NCI-H1694 treated with DMSO at 0.1 percent for 48 hours (cell line): ENCODE data around the gene GTF2E1.
"Not testable (repeated sequence)": the region's sequence is repeated elsewhere in the genome, so short reads cannot be mapped to it uniquely, and the experiment has no call there.

Experiments
- DNase-seq: peaks from one replicate; lab custom pipeline; 2025; lab: John Stamatoyannopoulos, UW

The GTF2E1 gene

GRCh38 chr3:120753810-120754209 is 11.3 kb downstream of the GTF2E1 start:
- no peak for DNase-seq

GRCh38 chr3:120756061-120756460 is 13.5 kb downstream of the GTF2E1 start:
- no peak for DNase-seq

- DNase-seq = not testable (repeated sequence)
These were observed 16.0 kb downstream of the GTF2E1 start for GRCh38 chr3:120758551-120758950.

GRCh38 chr3:120762615-120763014 is 20.1 kb downstream of the GTF2E1 start:
- no peak for DNase-seq

GRCh38 chr3:120763601-120764000 is 21.1 kb downstream of the GTF2E1 start:
- DNase-seq = no peak

GRCh38 chr3:120764206-120764605 is 21.7 kb downstream of the GTF2E1 start:
- no peak for DNase-seq

- DNase-seq = no peak
These were observed 23.4 kb downstream of the GTF2E1 start for GRCh38 chr3:120765830-120766493.

GRCh38 chr3:120766576-120766975 is 24.0 kb downstream of the GTF2E1 start:
- no peak for DNase-seq

- DNase-seq = no peak
These were observed 24.6 kb downstream of the GTF2E1 start for GRCh38 chr3:120767106-120767505.

GRCh38 chr3:120769436-120769835 is 26.9 kb downstream of the GTF2E1 start:
- no peak for DNase-seq

- DNase-seq = no peak
These were observed 28.3 kb downstream of the GTF2E1 start for GRCh38 chr3:120770891-120771290.

GRCh38 chr3:120772081-120772480 is 29.5 kb downstream of the GTF2E1 start:
- DNase-seq = no peak

GRCh38 chr3:120773932-120774331 is 31.4 kb downstream of the GTF2E1 start:
- no peak for DNase-seq

GRCh38 chr3:120775411-120775810 is 32.9 kb downstream of the GTF2E1 start:
- no peak for DNase-seq

- no peak for DNase-seq
These were observed 36.2 kb downstream of the GTF2E1 start for GRCh38 chr3:120778776-120779175.

GRCh38 chr3:120780977-120781376 is 38.4 kb downstream of the GTF2E1 start:
- DNase-seq = no peak

GRCh38 chr3:120785832-120786231 is 43.3 kb downstream of the GTF2E1 start:
- DNase-seq = not testable (repeated sequence)

GRCh38 chr3:120791010-120791409 is 48.5 kb downstream of the GTF2E1 start:
- DNase-seq = no peak

- no peak for DNase-seq
These were observed 49.4 kb downstream of the GTF2E1 start for GRCh38 chr3:120791913-120792312.

GRCh38 chr3:120793601-120794000 is 51.1 kb downstream of the GTF2E1 start:
- no peak for DNase-seq

- peak; percentile 25 for DNase-seq
These were observed 52.6 kb downstream of the GTF2E1 start for GRCh38 chr3:120795017-120795648.

GRCh38 chr3:120795959-120796358 is 53.4 kb downstream of the GTF2E1 start:
- no peak for DNase-seq

GRCh38 chr3:120796976-120797375 is 54.4 kb downstream of the GTF2E1 start:
- no peak for DNase-seq

GRCh38 chr3:120797857-120798256 is 55.3 kb downstream of the GTF2E1 start:
- no peak for DNase-seq
